ENCODE results near the gene CACNA1D.

DNA sequence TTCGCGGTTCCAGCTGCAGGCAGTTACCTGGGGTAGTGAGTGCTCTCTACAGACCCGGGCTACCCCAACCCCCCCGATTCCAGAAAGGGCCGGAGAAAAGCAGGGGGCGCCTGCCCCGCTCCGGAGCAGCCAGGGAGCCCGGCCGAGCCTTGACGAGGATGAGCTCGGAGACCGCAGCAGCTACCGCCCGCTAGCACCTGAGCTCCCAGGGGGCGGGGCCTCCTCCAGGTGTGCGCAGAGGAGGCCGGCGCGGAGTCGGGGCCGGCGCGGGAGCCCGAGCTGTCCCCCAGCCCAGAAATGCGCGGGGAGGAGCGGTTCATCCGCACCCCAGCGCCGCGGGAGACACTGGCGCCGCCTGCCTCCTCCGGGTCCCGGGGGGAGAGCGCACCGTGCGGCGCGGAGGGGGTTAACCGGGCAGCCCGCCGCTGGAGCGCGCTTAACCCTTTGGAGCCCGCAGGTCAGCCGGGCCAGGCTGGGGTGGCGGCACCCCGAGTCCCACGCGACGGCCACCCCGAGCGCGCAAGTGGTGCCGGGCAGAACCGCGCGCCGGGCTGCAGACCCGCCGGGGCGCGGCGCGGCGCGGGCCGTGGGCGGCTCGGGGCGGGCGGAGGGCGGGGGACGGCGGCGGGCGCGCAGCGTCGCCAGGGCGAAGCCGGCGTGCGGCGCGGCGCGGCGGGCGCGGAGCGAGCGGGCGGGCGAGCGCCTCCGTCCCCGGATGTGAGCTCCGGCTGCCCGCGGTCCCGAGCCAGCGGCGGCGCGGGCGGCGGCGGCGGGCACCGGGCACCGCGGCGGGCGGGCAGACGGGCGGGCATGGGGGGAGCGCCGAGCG lies at the start of gene CACNA1D:
- TF ChIP-seq, protein P1, sequence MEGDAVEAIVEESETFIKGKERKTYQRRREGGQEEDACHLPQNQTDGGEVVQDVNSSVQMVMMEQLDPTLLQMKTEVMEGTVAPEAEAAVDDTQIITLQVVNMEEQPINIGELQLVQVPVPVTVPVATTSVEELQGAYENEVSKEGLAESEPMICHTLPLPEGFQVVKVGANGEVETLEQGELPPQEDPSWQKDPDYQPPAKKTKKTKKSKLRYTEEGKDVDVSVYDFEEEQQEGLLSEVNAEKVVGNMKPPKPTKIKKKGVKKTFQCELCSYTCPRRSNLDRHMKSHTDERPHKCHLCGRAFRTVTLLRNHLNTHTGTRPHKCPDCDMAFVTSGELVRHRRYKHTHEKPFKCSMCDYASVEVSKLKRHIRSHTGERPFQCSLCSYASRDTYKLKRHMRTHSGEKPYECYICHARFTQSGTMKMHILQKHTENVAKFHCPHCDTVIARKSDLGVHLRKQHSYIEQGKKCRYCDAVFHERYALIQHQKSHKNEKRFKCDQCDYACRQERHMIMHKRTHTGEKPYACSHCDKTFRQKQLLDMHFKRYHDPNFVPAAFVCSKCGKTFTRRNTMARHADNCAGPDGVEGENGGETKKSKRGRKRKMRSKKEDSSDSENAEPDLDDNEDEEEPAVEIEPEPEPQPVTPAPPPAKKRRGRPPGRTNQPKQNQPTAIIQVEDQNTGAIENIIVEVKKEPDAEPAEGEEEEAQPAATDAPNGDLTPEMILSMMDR (IDR thresholded peaks at IDR 0.05) = no peak
- TF ChIP-seq POLR2A (IDR thresholded peaks at IDR 0.05) = peak; percentile 11 to 57
